Activated B cell treated with CpG ODN at 0.5 μM for 24 hours (primary cell): ENCODE results near the gene NDUFS4. TPM values are rescaled to one million over a fixed set of nuclear protein-coding genes. Genes with fewer than 3 reads are reported as not detected.

Experiments used
- ATAC-seq: fragments of 200-7000 bp; cut with Tn5 transposase; one replicate; pipeline ENCODE4 v1.10.0; 2021; ENCODE audit warnings: low read depth, mild to moderate bottlenecking, moderate library complexity
- CTCF ChIA-PET: fragments of 350-600 bp; sonication (Branson Sonifier 250); formaldehyde crosslinking; loops from one replicate; lab custom pipeline; 2021; ENCODE audit warnings: antibody characterized with exemption; lab: Charles Lee
- POLR2A ChIA-PET: fragments of 350-600 bp; sonication (Branson Sonifier 250); formaldehyde crosslinking; loops from one replicate; lab custom pipeline; 2021; ENCODE audit warnings: antibody characterized with exemption; lab: Charles Lee
- DNase-seq: peaks from one replicate; pipeline ENCODE4 v3.0.0; 2022
- H3K27ac Mint-ChIP-seq: one replicate; pipeline ENCODE4 v1.8.0; 2020; ENCODE audit warnings: mixed read lengths
- H3K27me3 Mint-ChIP-seq: one replicate; pipeline ENCODE4 v1.8.0; 2021; ENCODE audit warnings: mixed read lengths
- H3K36me3 Mint-ChIP-seq: one replicate; pipeline ENCODE4 v1.8.0; 2021; ENCODE audit warnings: low read depth, mixed read lengths
- H3K4me1 Mint-ChIP-seq: one replicate; pipeline ENCODE4 v1.8.0; 2021; ENCODE audit warnings: mixed read lengths
- H3K4me3 Mint-ChIP-seq: one replicate; pipeline ENCODE4 v1.8.0; 2020; ENCODE audit warnings: mild to moderate bottlenecking, mixed read lengths
- H3K9me3 Mint-ChIP-seq: one replicate; pipeline ENCODE4 v1.8.0; 2020; ENCODE audit warnings: mixed read lengths
- intact Hi-C: fragments of 100-400 bp; cut with micrococcal nuclease; formaldehyde crosslinking; loops from one replicate; pipeline ENCODE4 v1.15.1; 2024
- total RNA-seq: library from RNA; stranded (reverse); gene quantifications from 2 replicates; pipeline ENCODE4 v1.2.3, GENCODE V29; 2022
- TF ChIP-seq, protein P1 (sequence below): fragments of 200-600 bp; IDR thresholded peaks from one replicate; pipeline ENCODE4 v1.8.0; 2022; ENCODE audit warnings: antibody characterized with exemption, mild to moderate bottlenecking

NDUFS4 gene
- total RNA-seq, 1 donor from 2014 or later: 35.6 TPM

DNA sequence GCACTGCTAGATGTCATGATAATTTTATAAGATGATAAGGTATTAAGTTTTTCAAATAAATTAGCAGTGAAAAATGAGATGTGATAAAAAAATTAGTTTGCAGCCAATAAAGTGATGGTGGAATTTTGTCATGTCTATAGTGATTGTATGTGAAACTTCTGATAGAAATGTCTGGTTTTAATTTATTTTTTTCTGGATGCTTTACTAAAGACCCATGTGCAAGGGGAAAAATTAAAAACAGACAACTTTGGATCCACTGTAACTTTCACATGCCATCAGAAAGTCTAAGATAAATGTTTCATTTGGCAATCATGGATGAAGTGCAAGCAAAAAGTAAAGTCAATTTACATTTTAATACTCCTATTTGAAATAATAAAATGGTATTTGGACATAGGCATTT is 4.4 kb upstream of the NDUFS4 start:
- DNase-seq: no peak
- ChIA-PET POLR2A (no interaction called here), CTCF (no interaction called here)
- H3K9me3 Mint-ChIP-seq: peaks cover 4% of the 10 kb centered on the region
- peaks cover 6% of the 10 kb centered on the region for H3K36me3 Mint-ChIP-seq
- TF ChIP-seq, protein P1, sequence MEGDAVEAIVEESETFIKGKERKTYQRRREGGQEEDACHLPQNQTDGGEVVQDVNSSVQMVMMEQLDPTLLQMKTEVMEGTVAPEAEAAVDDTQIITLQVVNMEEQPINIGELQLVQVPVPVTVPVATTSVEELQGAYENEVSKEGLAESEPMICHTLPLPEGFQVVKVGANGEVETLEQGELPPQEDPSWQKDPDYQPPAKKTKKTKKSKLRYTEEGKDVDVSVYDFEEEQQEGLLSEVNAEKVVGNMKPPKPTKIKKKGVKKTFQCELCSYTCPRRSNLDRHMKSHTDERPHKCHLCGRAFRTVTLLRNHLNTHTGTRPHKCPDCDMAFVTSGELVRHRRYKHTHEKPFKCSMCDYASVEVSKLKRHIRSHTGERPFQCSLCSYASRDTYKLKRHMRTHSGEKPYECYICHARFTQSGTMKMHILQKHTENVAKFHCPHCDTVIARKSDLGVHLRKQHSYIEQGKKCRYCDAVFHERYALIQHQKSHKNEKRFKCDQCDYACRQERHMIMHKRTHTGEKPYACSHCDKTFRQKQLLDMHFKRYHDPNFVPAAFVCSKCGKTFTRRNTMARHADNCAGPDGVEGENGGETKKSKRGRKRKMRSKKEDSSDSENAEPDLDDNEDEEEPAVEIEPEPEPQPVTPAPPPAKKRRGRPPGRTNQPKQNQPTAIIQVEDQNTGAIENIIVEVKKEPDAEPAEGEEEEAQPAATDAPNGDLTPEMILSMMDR: no peak
- ATAC-seq: no peak
- peaks cover 10% of the 10 kb centered on the region for H3K4me1 Mint-ChIP-seq
- H3K27me3 Mint-ChIP-seq: peaks cover 25% of the 10 kb centered on the region
- intact Hi-C loops: no loop called here
- no peak overlapping the region for H3K4me3 Mint-ChIP-seq
- H3K27ac Mint-ChIP-seq: no peak overlapping the region

DNA sequence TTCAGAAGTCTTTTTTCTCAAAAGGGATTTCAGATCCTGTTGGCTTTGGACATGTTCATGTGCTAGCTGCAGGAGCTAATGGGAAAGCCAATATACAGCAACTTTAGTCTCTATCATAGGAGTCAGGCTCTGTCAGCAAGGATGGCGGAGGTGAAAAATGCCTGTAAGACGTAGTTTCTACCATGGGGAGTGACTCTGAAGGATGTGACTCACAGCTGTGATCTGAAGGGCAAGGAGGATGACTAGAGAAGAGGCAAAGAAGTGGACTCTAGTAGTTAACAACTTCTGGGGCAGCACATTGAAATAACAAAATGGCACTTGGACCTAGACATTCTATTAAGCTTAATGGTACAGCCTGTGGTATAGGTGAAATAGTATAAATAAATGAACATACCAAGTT is 3.1 kb upstream of the NDUFS4 start:
- Mint-ChIP-seq H3K27ac (no peak overlapping the region), H3K9me3 (peaks cover 4% of the 10 kb centered on the region), H3K36me3 (peaks cover 7% of the 10 kb centered on the region), H3K4me1 (peaks cover 22% of the 10 kb centered on the region), H3K27me3 (peaks cover 25% of the 10 kb centered on the region), H3K4me3 (no peak overlapping the region)
- ATAC-seq (no peak), DNase-seq (no peak)
- intact Hi-C loops: no loop called here
- TF ChIP-seq, protein P1: no peak
- ChIA-PET POLR2A (interaction anchor here (0.5 kb wide), 1 partner anchor 1751 kb away, joined by 3 read pairs; the partner anchor contains the start of gene MTREX), CTCF (interaction anchor here (0.5 kb wide), 1 partner anchor 952 kb away, joined by 3 read pairs; no protein-coding TSS in a partner anchor)

DNA sequence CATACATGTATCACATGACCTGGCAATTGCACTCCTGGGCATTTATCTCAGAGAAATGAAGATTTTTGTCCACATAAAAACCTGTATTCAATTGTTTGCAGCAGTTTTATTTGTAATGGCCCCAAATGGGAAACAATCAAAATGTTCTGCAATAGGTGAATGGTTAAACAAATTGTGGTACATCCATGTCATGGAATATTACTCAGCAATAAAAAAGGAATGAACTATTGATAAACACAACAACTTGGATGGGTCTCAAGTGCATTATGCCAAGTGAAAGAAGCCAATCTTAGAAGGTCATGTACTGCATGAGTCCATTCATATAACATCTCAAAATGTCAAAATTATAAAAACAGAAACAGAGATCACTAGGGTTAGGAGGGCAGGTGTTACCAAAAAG is 1.5 kb upstream of the NDUFS4 start:
- DNase-seq (no peak), ATAC-seq (no peak)
- no peak overlapping the region for H3K4me3 Mint-ChIP-seq
- intact Hi-C loops: no loop called here
- H3K9me3 Mint-ChIP-seq: peaks cover 4% of the 10 kb centered on the region
- no peak overlapping the region for H3K27ac Mint-ChIP-seq
- peaks cover 9% of the 10 kb centered on the region for H3K36me3 Mint-ChIP-seq
- ChIA-PET POLR2A (no interaction called here), CTCF (no interaction called here)
- H3K27me3 Mint-ChIP-seq: peaks cover 17% of the 10 kb centered on the region
- TF ChIP-seq, protein P1: no peak
- H3K4me1 Mint-ChIP-seq: peaks cover 33% of the 10 kb centered on the region

DNA sequence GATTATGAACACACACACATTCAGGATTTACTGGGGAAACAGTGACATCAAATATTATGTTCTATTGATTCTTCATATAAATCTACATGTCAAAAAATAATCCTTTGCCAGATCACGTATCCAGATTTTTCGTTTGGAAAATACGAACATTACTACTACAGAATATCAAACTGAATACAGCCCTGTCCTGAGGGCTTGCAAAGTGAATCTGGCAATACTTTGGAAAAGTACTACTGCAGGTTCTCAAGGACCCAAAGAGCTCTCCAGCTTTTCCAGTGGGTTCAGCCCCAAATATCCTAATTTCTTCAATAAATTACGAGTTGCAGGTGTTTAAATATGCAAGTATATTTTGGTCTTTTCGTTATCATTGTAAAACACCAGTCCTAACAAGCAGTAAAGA is 411 bp upstream of the NDUFS4 start:
- peaks cover 36% of the 10 kb centered on the region for H3K4me1 Mint-ChIP-seq
- intact Hi-C loops: loop anchor here (2.0 to 10.0 kb wide), 4 partner anchors 81 to 751 kb away; partner anchors contain the start of genes ARL15 and MOCS2
- ChIA-PET POLR2A (no interaction called here), CTCF (no interaction called here)
- ATAC-seq (no peak), DNase-seq (no peak)
- peaks cover 14% of the 10 kb centered on the region for H3K27me3 Mint-ChIP-seq
- peaks cover 4% of the 10 kb centered on the region for H3K9me3 Mint-ChIP-seq
- H3K36me3 Mint-ChIP-seq: peaks cover 9% of the 10 kb centered on the region
- peak overlapping the region; percentile 100 for H3K4me3 Mint-ChIP-seq
- TF ChIP-seq, protein P1: no peak
- H3K27ac Mint-ChIP-seq: no peak overlapping the region

DNA sequence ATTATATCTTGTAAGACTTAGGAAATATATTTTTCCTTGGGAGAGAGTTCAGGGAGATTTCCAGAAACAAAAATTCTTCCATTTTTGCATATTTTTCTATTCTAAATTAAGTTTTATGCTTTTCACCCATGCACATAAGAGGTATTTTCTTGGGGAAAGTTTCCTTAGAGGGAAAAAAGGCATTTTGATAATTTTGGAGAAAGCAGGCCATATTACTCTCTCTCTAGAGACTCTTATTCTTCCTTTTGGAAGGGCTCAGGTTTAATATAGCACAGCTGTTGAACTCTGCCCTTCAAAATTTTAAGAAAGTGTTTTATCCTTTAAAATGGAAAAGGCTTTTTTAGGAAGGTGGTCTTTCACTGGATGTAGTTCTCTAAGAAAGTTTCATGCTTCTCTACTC is 8.0 kb downstream of the NDUFS4 start:
- POLR2A ChIA-PET: no interaction called here
- TF ChIP-seq, protein P1: no peak
- Mint-ChIP-seq H3K9me3 (no peaks in the 10 kb centered on the region), H3K27me3 (no peaks in the 10 kb centered on the region), H3K36me3 (peaks cover 4% of the 10 kb centered on the region), H3K27ac (no peak overlapping the region), H3K4me1 (peaks cover 23% of the 10 kb centered on the region), H3K4me3 (no peak overlapping the region)
- CTCF ChIA-PET: interaction anchor here (1.0 kb wide), 1 partner anchor 15 kb away, joined by 3 read pairs; no protein-coding TSS in a partner anchor
- no peak for ATAC-seq
- intact Hi-C loops: loop anchor here (10.0 kb wide), 2 partner anchors 464 to 656 kb away; partner anchors contain the start of gene MOCS2
- no peak for DNase-seq
